Ectodermal cell (in vitro differentiated cells): ENCODE results near the gene FGFRL1.
A peak's percentile ranks its signal among the peaks of the same experiment; 100 is the strongest.

Experiments
- H3K27ac ChIP-seq: 2 replicates; pipeline ENCODE4 v1.7.0; 2013; ENCODE audit warnings: mild to moderate bottlenecking, low read depth, low read length; ENCODE audit not compliant: insufficient read depth, poor library complexity, severe bottlenecking
- H3K27me3 ChIP-seq: 2 replicates; pipeline ENCODE4 v1.7.0; 2013; ENCODE audit warnings: mild to moderate bottlenecking, low read length; ENCODE audit not compliant: insufficient read depth, control insufficient read depth, poor library complexity, severe bottlenecking
- H3K36me3 ChIP-seq: one replicate; pipeline ENCODE4 v1.7.0; 2013; ENCODE audit warnings: low read length; ENCODE audit not compliant: control insufficient read depth, insufficient read depth
- H3K4me1 ChIP-seq: one replicate; pipeline ENCODE4 v1.7.0; 2013; ENCODE audit warnings: low read length; ENCODE audit not compliant: control insufficient read depth, insufficient read depth
- H3K4me3 ChIP-seq: 2 replicates; pipeline ENCODE4 v1.7.0; 2013; ENCODE audit warnings: low read depth, low read length, control low read depth; ENCODE audit not compliant: insufficient read depth
- H3K9me3 ChIP-seq: 2 replicates; pipeline ENCODE4 v1.7.0; 2013; ENCODE audit warnings: mild to moderate bottlenecking, low read length, moderate library complexity; ENCODE audit not compliant: control insufficient read depth
- WGBS, 2 experiments: methylation state at CpG; one replicate each; pipeline ENCODE4 v1.1.7; 2013; ENCODE audit warnings: missing lambda C conversion rate in 2 of 2; 5-methylcytosine and 5-hydroxymethylcytosine counted together

Gene FGFRL1

DNA sequence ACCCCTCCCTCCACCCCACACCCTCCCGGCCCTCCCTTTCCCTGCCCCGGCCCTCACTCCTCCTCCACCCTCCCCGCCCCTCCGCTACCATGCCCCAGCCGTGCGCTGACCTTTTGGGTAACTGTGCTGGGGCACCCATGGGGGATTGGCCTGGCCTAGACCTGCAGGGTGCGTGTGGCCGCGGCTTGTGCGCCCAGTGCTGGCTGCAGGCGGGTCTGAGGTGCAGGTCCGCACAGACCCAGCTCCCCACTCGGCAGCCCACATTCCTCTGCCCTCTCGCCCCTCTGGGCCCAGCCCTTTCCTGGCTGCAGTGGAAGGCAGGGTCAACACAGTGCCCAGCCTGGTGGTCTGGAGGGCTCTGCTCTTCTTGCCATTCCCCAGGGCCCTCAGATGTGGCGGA, 24.7 kb downstream of the FGFRL1 start:
- 89% methylated on average over 15 of the region's 15 CpGs for WGBS, 2 experiments
- Histone ChIP-seq H3K4me1 (peaks cover 26% of the 10 kb centered on the region), H3K9me3 (no peaks in the 10 kb centered on the region), H3K27me3 (no peaks in the 10 kb centered on the region), H3K36me3 (no peaks in the 10 kb centered on the region), H3K4me3 (no peak overlapping the region), H3K27ac (no peak overlapping the region)

DNA sequence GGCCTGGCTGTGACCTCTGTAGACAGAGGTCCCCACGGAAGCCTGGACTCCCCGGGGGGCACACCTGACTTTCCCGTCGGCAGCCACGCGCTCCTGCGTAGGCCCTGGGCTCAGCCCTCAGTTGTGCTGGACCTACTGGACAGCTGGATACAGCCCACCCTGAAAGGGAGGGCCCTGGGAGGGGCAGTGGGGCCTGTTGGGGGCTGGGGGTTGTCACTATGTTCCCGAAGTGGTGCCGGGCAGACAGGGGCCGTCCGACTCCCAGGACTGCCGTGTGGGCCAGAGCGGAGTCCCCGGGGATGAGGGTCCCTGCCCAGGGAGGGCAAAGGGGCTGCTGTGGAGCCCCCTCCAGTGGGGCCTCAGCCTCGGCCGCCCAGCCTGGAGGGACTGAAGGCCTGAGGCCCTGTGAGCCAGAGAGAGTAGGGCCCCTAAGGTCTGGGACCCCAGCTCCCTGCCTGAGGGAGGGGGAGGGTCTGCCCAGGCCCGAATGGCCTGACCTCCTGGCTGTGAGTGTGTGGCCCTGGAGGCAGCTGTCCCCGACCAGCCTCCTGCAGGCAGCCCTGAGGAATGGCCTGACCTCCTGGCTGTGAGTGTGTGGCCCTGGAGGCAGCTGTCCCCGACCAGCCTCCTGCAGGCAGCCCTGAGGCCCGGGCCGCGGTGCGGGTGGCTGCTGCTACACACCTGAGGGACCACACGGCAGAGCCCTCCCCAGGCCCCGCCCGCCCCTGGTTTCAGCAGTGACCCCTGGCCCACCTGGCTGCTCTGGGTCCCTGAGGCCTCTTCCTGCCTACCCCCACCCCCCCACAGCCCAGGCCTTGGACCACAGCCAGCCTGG, 25.8 kb downstream of the FGFRL1 start:
- Histone ChIP-seq H3K36me3 (no peaks in the 10 kb centered on the region), H3K27me3 (no peaks in the 10 kb centered on the region), H3K9me3 (no peaks in the 10 kb centered on the region), H3K4me3 (no peak overlapping the region), H3K4me1 (peaks cover 37% of the 10 kb centered on the region), H3K27ac (no peak overlapping the region)
- WGBS, 2 experiments, result 78 to 83% methylated on average over 24 to 26 of the region's 26 CpGs

DNA sequence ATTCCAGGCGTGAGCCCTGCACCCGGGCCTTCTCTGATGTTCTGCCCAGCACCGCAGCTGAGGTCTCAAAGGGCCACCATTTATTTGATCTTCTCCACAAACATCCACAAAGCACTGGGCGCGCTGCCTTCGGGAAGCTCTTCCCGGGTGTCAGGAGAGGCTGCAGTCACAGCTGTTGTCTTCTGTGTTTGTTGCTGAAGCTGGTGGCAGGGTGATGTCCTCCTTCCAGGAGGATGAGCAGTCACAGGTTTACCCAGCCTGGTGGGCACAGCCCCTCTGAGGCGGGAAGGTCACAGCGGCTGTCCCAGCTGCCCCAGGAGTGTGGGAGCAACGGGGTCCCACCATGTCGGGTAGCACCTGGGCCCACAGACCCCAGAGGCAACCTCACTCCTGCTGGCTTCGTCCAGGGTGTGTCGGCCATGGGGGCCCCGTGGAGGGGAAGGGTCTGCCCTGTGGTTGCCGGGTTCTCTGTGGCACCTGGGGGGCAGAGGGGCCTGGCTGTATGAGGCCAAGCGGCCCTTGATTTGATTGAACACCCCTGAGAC, 27.6 kb downstream of the FGFRL1 start:
- Histone ChIP-seq H3K9me3 (no peaks in the 10 kb centered on the region), H3K4me1 (peaks cover 49% of the 10 kb centered on the region), H3K36me3 (no peaks in the 10 kb centered on the region), H3K27ac (no peak overlapping the region), H3K27me3 (peaks cover 11% of the 10 kb centered on the region), H3K4me3 (no peak overlapping the region)
- WGBS, 2 experiments, result 91 to 93% methylated on average over 16 of the region's 16 CpGs

DNA sequence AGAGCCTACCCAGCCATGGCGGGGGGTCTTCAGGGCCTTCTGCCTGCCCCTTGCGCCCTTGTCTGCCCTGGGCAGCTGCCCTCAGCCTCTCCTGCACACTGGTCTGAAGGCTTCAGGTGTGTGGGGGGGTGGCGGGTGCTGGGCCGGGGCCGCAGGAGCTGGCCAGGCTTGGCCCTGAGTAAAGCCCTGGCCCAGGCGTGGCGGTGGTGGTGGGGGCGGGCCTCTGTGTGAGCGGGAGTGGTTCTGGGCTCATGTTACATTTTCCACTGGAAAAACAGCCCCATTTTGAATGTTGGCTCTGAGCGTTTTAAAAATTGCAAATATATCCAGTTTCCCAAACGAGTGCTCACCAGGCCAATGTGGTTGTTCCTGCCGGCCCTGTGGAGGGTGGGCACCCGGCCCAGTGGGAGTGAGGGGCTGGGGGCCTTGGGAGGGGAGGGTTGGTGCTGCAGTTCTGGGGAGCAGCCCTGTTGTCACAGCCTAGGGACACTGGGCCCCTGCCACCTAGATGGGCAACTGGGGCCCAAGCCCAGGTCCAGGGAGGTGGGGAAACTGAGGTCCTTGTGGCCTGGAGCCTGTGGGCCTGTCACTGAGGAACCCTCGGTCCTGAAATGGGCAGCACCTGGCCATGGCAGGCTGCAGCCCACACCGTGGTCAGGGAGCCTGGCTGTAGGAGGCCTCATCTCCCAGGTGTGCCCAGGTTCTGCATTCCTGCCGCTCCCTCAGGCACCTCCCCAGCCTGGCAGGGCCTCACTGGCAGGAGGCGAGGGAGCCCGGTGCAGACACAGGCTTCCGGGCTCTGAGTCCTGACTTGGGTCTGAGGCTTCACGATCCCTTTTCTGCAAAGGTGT, 28.3 kb downstream of the FGFRL1 start:
- Histone ChIP-seq H3K36me3 (no peaks in the 10 kb centered on the region), H3K27ac (no peak overlapping the region), H3K4me1 (peaks cover 54% of the 10 kb centered on the region), H3K27me3 (peaks cover 18% of the 10 kb centered on the region), H3K4me3 (no peak overlapping the region), H3K9me3 (no peaks in the 10 kb centered on the region)
- 70 to 76% methylated on average over 20 of the region's 20 CpGs for WGBS, 2 experiments

DNA sequence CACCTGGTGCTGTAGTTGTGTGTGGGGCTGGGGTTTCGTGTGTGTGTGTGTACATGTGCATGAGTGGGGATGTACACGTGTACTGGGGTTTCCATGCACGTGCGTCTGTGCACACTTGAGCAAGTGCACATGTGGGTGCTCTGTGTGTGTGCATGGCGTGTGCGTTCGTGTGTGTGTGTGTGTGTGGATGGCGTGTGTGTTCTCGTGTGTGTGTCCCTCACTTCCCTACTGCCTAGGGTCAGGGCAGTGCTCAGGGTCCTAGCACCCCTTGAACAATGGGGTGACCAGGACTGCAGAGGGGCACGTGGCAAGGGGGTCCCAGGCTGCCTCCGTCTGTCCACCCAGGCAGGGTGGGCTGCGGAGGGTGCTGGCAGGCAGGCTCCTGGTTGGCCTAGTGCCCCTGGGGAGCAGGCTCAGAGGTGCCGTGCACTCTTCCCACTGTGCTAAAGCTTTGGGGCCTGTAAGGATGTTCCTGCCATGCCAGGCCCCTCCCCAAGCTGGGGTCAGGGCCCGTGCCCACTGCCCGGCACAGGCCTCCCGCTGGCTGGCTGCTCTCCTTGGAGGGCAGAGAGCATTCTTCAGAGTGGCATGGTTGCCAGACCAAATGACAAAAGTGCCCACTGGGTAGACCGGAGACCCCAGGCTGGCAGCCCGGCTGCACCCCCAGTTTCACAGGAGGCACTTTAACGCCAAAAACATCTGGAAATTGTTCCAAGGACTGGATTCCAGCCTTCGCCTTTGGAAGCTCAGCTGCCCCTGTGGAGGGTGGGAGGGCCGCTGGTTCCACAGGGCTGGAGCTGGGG, 29.1 kb downstream of the FGFRL1 start:
- H3K4me3 ChIP-seq, result no peak overlapping the region
- H3K27ac ChIP-seq, result no peak overlapping the region
- WGBS, 2 experiments, result 89 to 94% methylated on average over 21 of the region's 21 CpGs
- H3K36me3 ChIP-seq, result no peaks in the 10 kb centered on the region
- peaks cover 54% of the 10 kb centered on the region for H3K4me1 ChIP-seq
- no peaks in the 10 kb centered on the region for H3K9me3 ChIP-seq
- peaks cover 26% of the 10 kb centered on the region for H3K27me3 ChIP-seq

DNA sequence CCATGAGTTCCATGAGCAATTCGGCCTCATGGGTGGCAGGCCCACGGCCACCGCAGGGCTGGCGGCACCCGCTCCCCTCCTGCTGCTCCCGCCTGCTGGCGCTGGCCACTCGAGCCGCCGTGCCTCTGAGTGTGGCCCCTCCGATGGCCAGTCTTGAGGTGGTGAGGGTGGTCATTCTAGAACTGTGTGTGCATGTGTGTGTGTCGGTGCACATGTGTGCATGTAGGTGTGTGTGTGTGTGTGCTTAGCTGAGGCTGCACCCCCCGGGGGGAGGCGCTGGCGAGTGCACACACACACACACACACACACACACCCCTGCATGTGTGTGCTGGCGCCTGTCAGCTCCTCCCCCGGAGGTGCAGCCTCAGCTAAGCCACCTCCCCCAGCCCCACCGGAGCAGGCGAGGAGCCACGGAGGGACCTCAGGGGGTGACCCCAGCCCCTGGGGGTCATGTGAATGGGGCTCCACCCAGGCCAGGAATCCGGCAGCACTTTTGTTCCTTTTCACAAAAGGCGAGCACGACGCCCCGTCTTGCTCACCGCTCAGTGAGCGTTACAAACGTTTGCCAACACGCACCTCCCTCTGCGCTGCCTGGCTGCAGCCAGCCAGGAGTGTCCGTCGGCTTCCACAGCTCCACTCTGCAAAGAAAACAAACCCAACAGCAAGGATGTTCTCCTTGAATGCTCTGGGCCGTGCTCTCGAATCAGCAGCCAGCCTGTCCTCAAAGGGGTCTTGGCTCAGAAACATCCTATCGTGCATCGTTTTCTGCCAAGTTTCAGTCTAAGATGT, 29.9 kb downstream of the FGFRL1 start:
- Histone ChIP-seq H3K27ac (peak overlapping the region; percentile 55), H3K4me1 (peaks cover 51% of the 10 kb centered on the region), H3K27me3 (peaks cover 32% of the 10 kb centered on the region), H3K36me3 (no peaks in the 10 kb centered on the region), H3K9me3 (no peaks in the 10 kb centered on the region), H3K4me3 (no peak overlapping the region)
- 49 to 52% methylated on average over 35 of the region's 36 CpGs for WGBS, 2 experiments

DNA sequence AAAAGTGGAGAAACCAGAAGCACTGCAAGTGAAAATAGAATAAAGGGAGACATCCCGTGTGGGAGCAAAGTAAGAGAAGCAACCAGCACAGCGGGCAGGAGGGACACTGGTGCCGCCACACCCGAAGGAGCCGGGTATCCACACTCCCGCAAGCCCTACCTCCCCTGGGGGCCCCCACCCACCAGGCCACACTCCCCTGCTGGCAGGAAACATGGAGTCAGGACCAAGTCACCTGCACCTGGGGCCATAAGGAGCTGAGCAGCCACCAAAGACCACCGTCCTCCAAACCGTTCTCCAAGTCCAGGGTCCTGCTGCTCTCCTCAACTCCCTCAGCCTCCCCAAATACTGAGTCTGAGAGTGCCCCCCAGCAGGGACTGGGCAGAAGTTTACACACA, 30.5 kb downstream of the FGFRL1 start:
- Histone ChIP-seq H3K36me3 (no peaks in the 10 kb centered on the region), H3K9me3 (no peaks in the 10 kb centered on the region), H3K27ac (peak overlapping the region; percentile 55), H3K4me1 (peaks cover 45% of the 10 kb centered on the region), H3K27me3 (peaks cover 37% of the 10 kb centered on the region), H3K4me3 (no peak overlapping the region)
- 80 to 83% methylated on average over 8 of the region's 8 CpGs for WGBS, 2 experiments

DNA sequence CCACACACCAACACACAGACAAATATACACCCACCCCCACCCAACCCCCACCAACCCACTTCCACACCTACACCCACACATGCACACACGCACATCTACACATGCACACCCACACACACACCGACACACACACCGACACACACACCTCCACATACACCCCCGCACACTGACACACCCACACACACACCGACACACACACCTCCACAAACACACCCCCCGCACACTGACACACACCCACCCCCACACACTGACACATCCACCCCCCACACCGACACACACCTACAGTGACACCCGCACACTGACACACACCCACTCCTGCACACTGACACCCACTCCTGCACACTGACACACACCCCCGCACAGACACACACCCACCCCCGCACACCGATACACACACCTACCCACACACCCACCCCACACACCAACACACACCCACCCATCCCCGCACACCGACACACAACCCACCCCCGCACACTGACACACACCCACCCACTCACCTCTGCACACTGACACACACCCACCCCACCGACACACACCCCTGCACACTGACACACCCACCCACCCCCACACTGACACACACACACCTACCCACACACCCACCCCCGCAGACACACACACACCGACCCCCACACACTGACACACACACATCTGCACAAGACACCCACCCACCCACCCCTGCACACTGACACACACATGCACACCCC, 31.1 kb downstream of the FGFRL1 start:
- Histone ChIP-seq H3K9me3 (no peaks in the 10 kb centered on the region), H3K4me3 (no peak overlapping the region), H3K4me1 (peaks cover 41% of the 10 kb centered on the region), H3K27ac (no peak overlapping the region), H3K27me3 (peaks cover 43% of the 10 kb centered on the region), H3K36me3 (no peaks in the 10 kb centered on the region)
- 91 to 95% methylated on average over 17 of the region's 17 CpGs for WGBS, 2 experiments

DNA sequence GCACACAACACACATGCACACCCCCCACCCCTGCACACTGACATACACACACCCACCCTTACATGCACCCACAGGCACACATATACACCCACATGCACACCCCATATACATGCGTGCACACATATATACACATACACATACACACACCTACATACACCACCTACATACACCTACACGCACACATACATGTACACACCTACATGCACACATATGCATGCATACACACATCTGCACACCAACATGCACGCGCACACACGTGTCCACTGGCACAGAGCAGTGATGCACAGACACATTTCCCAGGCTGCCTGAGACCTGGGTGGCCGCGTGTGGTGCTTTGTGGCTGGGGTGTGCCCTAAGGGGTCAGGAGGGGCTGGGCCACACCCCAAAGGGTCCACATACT, 31.7 kb downstream of the FGFRL1 start:
- Histone ChIP-seq H3K9me3 (no peaks in the 10 kb centered on the region), H3K27me3 (peaks cover 50% of the 10 kb centered on the region), H3K36me3 (no peaks in the 10 kb centered on the region), H3K4me1 (peaks cover 37% of the 10 kb centered on the region), H3K4me3 (no peak overlapping the region), H3K27ac (no peak overlapping the region)
- WGBS, 2 experiments, result 73 to 77% methylated on average over 7 of the region's 7 CpGs
